A549 treated with CpdA at 1 μM for 4 hours (cell line): ENCODE data around the gene ARHGEF39. TPM values are rescaled to one million over a fixed set of nuclear protein-coding genes. Genes with fewer than 3 reads are reported as not detected.

Source experiments
- total RNA-seq: library from RNA; stranded (reverse); fragments of 200-300 nt; extraction: Qiagen RNA extraction; gene quantifications from 5 replicates; pipeline ENCODE4 v1.2.3, GENCODE V29; 2022; ENCODE audit warnings: low read depth

The ARHGEF39 gene
- total RNA-seq = 12.3 to 19.6 TPM (median 18.5 TPM) in 5 replicates

DNA sequence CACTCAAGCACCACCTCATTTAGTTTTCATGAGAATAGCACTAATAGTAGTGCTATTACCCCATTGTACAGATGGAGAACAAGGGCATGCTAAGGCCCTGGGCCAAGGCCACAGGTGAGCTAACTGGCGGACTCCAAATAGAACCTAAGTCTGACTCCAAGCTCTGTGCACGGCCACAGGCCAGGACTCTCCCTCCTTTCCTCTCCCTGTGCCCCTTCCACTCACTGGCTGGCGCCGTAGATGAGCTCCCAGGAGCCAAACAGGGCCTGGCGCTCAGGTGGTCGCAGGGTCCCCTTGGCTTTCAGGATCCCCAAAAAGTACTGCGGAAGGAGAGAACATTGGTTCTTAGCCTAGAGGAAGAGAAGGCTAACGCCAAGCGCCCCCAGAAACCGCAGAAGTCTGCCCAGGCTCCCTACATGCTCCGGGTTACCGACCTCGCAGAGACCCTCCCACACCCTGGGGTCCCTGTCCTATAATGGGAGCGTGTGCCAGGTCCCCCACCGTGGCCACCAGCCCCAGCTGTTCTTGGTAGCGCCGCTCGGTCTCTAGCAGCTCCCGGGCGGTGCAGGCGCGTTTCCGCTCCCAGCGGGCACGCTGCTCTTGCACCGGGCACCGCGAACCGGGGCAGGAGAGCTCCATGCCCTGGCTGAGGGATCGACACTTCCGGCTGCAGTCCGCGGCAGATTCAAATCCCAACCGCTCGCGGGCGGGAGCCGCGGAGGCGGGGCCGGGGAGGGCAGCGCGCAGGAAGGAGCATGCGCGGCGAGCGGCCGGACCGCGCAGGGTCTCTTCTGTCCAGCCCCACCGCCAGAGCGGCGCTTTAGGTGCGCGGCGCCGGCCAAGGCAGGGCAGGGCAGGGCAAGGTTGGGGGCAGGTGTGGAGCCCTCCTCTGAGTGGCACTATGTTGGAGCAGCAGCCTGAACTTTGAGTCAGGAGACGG lies at the start of gene ARHGEF39:
Gene ARHGEF39, minus strand, starts transcription at position 665 of the 940 bp plus-strand sequence. Its CDS starts 26 bp downstream, at position 639.

GRCh38 chr9:35689542-35690293 lies 24.7 kb upstream of the ARHGEF39 start, which contains the start of gene TPM2:
Gene TPM2, minus strand, starts transcription at chr9:35689925. Its CDS starts 108 bp downstream, at chr9:35689817.

GRCh38 chr9:35673132-35674024 lies 8.4 kb upstream of the ARHGEF39 start, which contains the start of gene CA9:
Gene CA9, plus strand, starts transcription at chr9:35673928. Its CDS starts 32 bp downstream, at chr9:35673960.

GRCh38 chr9:35658137-35658967 lies 6.6 kb downstream of the ARHGEF39 start, which contains the start of gene CCDC107:
Gene CCDC107, plus strand, starts transcription at chr9:35658292. Its CDS starts 88 bp downstream, at chr9:35658380.

GRCh38 chr9:35657546-35658136 lies 7.4 kb downstream of the ARHGEF39 start, which contains the start of gene RMRP:
Gene RMRP, minus strand, starts transcription at chr9:35658019.

DNA sequence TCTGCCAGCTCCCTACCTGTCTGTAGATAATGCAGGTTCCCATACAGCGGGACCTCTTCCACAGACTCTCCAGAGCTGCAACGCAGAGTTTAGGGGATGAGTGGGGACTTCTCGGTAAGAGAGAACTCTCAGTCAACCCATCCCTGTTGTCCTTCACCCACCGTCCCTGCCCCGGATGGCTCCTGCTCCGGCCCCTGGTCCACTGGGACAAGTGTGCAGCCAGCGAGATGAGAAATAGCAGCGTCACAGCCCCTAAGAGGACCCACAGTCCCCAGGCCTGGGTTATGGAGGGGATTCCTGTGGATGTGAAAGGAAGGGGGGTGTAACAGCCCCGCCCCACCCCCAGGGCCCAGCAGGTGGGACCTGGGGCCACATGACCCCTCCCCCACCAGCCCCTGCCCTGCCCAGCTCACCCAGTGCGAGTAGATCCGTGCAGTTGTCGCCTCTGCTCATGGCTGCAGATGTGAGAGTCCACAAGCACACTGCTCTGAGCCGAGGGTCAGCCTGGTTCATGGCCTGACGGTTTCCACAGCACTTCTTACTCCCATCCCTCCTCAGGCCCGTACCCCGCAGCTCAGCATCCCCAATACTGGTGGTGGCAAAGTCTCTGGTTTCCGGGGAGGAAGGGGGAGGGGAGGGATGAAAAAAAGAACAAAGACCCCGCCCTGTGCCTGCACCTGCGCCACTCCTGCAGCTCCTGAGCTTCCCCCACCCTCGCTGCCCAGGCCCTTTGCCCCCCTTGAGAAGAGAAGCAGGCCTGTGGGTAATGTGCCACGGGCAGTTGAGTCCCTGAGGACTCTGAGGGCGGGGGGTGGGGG lies 14.4 kb downstream of the ARHGEF39 start, which contains the start of gene SIT1:
Gene SIT1, minus strand, starts transcription at position 591 of the 818 bp plus-strand sequence. Its CDS starts 78 bp downstream, at position 513.

DNA sequence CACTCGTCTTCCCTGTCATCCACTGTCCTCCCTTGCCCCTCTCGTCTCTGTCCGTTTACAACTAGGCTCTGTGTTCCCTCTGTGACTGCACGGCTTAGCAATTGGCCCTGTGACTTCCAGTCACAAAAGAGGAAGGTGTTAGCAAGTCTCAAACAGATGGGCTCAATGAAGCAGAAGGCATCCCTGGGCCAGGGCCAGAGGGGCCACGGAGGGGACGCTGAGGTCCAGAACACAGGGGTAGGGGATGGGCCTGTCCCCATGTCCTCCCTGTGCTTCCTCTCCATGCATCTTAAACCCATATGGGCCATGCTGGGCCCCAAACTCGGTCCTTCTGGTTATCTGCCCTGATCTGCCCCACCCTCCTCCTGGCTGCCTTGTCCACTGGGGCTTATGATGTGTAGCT lies 46.7 kb downstream of the ARHGEF39 start, which contains the start of gene CD72:
Gene CD72, minus strand, starts transcription at position 89 of the 403 bp plus-strand sequence. CDS start 110 bp downstream, outside the sequence.

Other genes starting within 250 kb of the ARHGEF39 start
- gene RUSC2, start 175.1 kb downstream of the ARHGEF39 start, total RNA-seq = 19.9 to 25.4 TPM (median 22.4 TPM) in 5 replicates
- gene TESK1, start 59.9 kb downstream of the ARHGEF39 start, total RNA-seq = 20.0 to 25.9 TPM (median 24.6 TPM) in 5 replicates
- 0.08 to 0.35 TPM (median 0.13 TPM) in 3 of 5 replicates, not detected in the others for gene CD72, start 46.8 kb downstream of the ARHGEF39 start, total RNA-seq
- not detected in 5 replicates for gene SIT1, start 14.3 kb downstream of the ARHGEF39 start, total RNA-seq
- gene RMRP, start 7.2 kb downstream of the ARHGEF39 start, total RNA-seq = 3.1 to 22.0 TPM (median 11.8 TPM) in 4 of 5 replicates, not detected in the other
- gene CCDC107, start 6.9 kb downstream of the ARHGEF39 start, total RNA-seq = 20.4 to 24.8 TPM (median 24.4 TPM) in 5 replicates
- 3.0 to 9.1 TPM (median 5.3 TPM) in 5 replicates for gene CA9, start 8.7 kb upstream of the ARHGEF39 start, total RNA-seq
- gene TPM2, start 24.7 kb upstream of the ARHGEF39 start, total RNA-seq = 578 to 668 TPM (median 633 TPM) in 5 replicates
- 114 to 130 TPM (median 122 TPM) in 5 replicates for gene TLN1, start 67.0 kb upstream of the ARHGEF39 start, total RNA-seq
- gene CREB3, start 67.5 kb upstream of the ARHGEF39 start, total RNA-seq = 58.5 to 66.0 TPM (median 58.9 TPM) in 5 replicates
- 31.7 to 33.3 TPM (median 32.8 TPM) in 5 replicates for gene GBA2, start 84.0 kb upstream of the ARHGEF39 start, total RNA-seq
- 13.0 to 17.0 TPM (median 16.0 TPM) in 5 replicates for gene RGP1, start 84.1 kb upstream of the ARHGEF39 start, total RNA-seq
- 0.25 to 0.63 TPM in 2 of 5 replicates, not detected in the others for gene MSMP, start 89.1 kb upstream of the ARHGEF39 start, total RNA-seq
- 3.5 to 6.7 TPM (median 6.4 TPM) in 5 replicates for gene NPR2, start 126.4 kb upstream of the ARHGEF39 start, total RNA-seq
- 0.22 to 0.53 TPM (median 0.27 TPM) in 5 replicates for gene SPAG8, start 147.1 kb upstream of the ARHGEF39 start, total RNA-seq
- gene HINT2, start 149.8 kb upstream of the ARHGEF39 start, total RNA-seq = 60.1 to 101 TPM (median 97.5 TPM) in 5 replicates
- not detected in 5 replicates for gene FAM221B, start 163.5 kb upstream of the ARHGEF39 start, total RNA-seq
- gene TMEM8B, start 164.0 kb upstream of the ARHGEF39 start, total RNA-seq = 2.4 to 3.3 TPM (median 2.8 TPM) in 5 replicates
- not detected in 5 replicates for gene OR13J1, start 205.2 kb upstream of the ARHGEF39 start, total RNA-seq
- gene HRCT1, start 241.0 kb upstream of the ARHGEF39 start, total RNA-seq = 0.11 to 0.14 TPM in 2 of 5 replicates, not detected in the others
- gene SPAAR, start 244.3 kb upstream of the ARHGEF39 start, total RNA-seq = not detected in 5 replicates